GM21381 (cell line): Measurements from ENCODE around the gene RANBP9.

Source experiments
- ATAC-seq: cut with Tn5 transposase; IDR thresholded peaks from one replicate; pipeline ENCODE4 v1.9.1; 2021; ENCODE audit warnings: mild to moderate bottlenecking, moderate library complexity; ENCODE audit not compliant: unreplicated experiment

Gene RANBP9

GRCh38 chr6:13572240-13572639 lies 139.4 kb downstream of the RANBP9 start:
- ATAC-seq, result no peak
